Cerebellar nuclear complex (tissue), 1 donor: Measurements from ENCODE around the gene HTRA1.

Experiments
- DNase-seq, 2 experiments: peaks; one replicate each; lab custom pipeline; 2025; lab: John Stamatoyannopoulos, UW

Gene HTRA1

DNA sequence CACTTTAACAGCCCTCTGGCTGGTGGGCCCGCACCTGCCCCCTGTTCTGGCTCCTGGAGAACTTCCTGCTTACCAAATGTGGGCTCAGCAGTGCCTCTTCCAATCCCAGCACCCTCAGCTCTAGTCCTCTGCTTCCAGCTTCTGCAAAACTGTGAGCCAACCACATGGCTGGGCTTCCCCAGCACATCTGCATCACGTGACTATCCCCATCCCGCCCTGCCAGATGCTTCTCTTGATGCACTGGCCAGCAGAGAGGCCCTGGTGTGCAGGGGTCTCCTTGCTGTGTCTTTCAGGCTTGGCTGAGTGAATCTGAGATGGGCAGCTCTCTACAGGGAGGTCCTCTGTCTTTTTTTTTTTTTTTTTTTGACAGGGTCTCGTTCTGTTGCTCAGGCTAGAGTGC lies 55.4 kb downstream of the HTRA1 start:
- no peak for DNase-seq

DNA sequence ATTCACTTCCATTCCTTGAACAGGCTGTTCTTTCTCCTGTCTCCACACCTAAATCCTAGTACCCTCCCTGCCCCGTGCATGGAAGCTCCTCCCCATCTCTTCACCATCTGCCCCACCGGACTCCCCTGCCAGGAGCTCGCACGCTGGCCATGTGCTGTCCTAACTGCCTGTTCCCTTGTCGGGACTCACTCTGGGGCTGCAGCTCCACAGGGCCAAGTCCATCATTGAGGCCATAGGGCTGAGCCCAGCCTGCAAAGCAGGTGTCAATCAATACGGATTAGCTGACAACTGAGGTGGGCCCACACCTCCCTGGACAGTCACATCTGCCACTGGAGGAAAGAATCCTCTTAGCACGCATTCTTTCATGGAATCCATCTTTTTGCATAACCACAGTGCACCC lies 57.8 kb downstream of the HTRA1 start:
- DNase-seq: no peak

DNA sequence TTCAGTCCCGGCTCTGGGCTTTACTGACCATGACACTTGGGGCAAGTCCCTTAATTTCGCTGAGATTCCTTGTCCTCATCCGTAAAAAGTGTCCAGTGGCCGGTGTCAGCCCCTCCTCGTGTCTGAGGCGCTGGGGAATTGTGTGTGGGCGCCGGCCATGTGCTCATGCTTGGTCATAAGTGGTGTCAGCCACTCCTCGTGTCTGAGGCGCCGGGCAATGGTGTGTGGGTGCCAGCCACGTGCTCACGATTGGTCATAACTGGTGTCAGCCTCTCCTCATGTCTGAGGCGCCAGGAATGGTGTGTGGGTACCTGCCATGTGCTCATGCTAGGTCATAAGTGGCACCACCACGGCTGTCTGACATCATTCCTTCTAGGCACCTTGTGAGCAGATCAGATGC lies 58.5 kb downstream of the HTRA1 start:
- DNase-seq: no peak

DNA sequence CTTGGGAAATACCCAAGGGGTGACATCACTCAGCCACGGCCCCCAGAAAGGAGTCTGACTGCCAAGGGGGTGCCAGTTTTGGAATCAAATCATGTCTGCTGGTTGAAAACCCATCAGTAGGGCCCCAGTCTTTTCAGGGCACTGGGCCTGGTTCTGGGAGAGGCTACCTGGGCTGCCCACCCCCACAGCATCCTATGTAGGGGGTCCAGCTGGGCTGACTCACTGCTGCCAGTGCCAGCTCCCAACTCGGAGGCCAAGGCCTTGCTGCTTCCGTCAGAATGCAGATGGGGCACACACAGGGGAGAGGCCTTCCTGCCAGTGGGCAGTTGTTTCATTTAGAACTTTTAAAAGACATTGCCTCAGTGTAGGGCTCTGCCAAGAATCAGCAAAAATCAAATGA lies 59.7 kb downstream of the HTRA1 start:
- DNase-seq: no peak

DNA sequence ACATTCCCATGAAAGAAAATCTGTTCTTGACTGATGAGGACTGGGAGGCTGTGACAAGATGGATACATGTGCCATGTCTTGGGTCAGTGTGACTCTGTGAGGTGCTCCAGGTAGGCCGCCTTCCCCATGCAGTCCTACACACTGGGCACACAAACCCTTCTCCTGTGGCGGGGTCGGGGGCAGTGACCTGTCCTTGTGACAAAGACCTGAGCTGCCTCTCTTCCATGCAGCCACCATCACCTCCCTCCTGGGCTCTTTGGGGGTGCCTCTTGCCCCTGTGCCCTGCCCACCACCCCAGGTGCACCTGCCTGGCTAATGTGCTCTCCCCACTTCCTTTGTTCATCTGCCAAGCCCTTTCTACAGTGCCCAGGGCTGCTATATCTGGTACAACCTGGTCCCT lies 63.5 kb downstream of the HTRA1 start:
- no peak for DNase-seq

DNA sequence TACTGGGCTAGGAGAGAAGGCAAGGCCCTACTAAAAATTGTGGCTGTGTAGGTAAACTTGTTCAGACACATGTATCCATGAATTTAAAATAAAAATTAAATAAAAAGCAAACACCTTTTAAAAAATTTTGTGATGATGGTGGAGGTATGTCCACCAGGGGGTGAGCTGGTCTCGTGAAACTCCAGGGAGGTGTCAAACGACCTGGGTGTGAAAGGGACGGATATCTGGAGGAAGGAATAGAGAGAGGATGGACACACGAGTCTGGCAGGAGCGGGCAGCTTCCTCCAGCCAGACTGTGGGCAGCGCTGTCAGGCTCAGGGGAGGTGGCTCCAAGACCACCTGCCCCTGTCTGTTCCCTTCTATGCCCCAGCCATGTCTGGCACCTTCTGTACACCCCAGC lies 64.4 kb downstream of the HTRA1 start:
- DNase-seq: no peak

DNA sequence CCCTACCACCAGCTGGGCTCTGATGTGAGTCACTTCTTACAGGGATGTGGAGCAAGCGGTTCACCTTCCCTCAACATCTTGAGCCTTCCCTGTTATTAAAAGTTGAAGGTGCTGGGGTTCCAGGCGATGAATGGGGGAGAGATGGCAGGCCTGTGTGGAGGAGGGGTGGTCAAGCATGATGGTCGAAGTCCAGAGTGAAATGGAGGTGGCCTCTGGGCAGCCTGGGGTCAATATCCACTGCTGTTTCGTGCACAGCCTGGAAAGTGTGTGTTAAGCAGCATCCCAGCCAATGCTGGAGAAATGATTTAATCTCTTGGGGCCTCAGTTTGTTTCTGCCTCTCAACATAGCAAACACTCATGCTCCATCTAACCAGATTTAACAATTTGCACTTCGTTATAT lies 65.5 kb downstream of the HTRA1 start:
- DNase-seq: no peak

DNA sequence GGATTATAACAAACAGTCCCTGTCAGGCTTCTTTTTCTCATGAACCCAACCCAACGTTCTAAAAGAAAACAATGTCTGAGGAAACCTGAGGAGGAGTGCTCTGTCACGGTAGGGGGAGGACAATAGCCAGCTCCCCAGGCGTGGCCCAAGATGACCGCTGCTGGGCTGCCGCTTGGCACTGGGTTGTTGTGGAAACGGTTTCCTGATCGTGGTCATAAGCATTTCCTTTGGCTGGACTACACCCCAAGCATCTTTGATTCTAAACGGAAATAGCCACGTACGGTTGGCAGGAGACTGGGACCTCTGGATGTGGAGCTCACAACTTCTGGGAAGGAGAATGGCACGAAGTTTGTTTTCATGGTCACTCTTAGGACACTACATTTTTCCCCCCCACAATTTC lies 68.8 kb downstream of the HTRA1 start:
- no peak for DNase-seq

DNA sequence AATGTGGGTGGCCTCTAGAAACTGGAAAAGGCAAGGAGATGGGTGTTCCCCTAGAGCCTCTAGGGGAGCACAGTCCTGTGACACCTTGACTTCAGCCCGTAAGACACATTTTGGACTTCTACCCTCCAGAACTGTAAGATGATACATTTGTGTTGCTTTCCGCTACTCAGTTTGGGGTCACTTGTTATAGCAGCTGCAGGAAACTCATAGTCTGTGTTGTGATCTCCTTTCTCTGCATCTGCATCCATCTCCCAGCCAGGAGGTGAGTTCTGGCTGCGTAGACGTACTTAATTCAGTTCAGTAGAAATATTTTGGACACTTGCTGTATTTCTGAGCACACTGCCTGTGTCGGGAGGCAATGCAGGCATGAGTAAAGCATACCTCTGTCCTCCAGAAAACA lies 69.9 kb downstream of the HTRA1 start:
- no peak for DNase-seq

DNA sequence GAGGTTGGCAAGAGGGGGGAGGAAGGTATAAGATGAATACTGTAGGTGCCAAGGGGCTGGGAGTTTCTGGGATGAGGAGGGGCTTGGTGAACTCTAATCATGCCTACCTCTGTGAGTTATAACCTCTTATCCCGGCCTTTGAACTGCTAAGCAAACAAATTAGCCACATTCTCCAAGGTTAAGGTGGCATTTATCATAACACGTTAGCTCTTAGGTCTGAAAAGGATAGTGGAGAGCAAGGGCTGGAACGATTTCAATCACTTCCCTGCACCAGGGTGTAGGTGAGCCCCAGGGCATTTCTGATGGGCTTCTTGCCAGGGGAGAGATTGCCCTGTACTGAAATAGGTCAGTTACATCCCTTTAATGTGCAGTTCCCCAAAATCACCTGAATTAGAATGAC lies 70.6 kb downstream of the HTRA1 start:
- DNase-seq: no peak

DNA sequence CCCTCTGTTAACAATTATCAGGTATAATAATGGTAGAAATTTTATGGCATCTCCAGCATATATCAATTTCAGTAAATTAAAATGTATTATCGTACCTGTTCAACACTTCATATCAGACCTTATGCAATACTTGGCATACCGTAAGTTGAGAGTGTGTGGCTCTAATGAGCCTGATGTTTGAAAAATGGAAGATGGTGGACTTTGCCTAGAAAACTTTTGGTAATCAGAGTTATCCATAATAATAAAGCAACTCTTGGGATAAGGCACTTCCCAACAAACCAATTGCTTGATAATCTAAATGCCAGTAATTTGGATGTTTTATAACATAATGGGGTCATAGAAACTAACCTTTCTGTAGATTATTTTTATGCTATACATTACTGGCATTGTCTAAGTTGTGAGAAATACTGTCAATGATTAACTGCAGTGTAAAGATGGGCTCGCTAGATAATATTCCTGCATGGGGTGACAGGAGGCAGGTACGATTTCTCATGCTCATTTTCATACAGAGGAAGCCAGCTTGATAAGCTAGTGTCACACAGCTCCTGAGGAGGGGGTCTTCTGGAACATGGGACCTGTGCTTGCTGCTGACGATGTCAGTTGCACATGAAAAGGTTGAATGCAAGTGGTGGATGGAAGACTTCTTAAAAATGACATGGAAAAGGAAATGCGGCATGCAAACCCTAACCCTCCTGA lies 71.4 kb downstream of the HTRA1 start:
- DNase-seq: no peak

DNA sequence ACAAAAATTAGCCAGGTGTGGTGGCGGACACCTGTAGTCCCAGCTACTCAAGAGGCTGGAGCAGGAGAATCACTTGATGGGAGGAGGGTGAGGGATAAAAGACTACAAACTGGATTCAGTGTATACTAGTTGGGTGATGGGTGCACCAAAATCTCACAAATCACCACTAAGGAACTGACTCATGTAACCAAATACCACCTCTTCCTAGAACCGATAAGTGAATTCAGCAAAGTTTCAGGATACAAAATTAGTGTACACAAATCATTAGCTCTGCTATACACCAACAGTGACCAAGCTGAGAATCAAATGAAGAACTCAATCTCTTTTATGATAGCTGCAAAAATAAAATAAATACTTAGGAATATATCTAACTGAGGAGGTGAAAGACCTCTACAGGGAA lies 76.2 kb downstream of the HTRA1 start:
- DNase-seq: no peak

DNA sequence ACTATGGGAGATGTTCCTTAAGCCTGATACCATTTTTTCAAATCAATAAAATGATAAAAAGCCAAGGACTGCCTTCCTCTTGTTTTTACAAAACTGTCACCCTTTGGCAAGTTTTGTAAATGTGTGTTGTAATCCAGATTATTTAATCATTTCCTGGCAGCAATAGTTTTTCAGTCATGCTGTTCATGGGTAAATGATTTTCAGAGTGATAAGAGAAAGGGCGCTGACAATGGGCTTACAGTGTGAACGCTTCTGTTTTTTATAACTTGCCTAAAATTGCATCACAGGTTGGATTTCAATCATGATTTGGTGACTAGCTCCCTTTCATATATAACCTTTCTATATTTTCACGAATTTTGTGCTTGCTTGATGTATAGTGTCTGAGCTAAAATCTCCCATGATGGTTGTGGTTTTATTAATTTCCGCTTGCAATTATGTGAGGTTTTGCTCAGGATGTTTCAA lies 80.2 kb downstream of the HTRA1 start:
- DNase-seq: no peak

DNA sequence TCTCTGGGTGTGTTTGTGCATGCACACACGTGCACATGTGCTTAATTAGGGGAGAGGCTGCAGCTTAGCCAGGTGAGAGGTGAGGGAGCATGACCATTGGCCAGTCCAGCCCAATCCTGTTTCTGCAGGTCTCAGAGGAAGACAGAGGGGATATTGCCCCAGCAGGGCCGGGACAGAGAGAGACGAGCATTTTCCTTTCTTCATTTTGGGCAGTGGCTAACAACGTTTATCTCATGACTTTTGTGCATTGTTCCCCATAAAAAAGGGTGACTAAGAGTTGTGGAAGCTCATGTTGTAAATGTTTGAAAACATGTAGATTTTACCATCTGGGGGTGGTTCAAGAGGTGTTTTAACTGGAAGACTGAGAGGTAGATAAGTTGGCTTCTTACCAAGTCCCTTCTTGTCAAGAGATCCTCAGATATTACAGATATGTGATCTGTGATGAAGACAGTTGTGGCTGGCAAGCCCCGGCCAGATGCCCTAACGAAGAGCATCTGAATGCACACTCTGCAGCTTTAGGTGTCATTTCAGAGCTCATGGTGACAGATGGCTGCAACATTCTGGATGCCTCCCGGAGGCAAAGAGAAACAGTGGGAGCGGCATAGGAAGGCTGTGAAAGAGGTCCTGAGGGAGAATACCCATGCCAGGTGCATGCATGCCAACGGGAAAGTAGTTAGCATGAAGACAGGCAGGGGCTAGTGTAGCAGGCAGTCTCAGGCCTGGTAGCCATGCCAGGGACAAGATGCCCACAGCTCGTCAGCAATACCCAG lies 82.5 kb downstream of the HTRA1 start:
- no peak for DNase-seq

DNA sequence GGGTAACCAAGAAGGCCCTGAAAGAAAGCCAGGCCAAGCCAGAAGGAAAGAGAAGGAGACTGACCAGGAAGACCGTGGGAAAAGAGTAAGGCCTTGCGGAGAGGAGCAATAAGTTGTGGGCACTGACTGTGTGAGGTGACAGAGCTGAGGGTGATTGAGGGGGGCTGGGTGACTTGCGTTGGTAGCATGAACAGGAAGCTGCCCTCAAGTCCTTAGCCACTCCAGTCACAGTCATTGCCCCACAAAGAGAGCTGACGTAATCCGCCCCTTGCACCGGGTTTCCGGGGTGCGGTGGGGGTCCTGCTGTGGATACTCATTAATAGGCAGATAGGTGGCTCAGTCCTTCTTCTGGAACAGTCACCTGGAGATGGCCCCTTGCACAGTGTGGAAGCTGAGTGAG lies 83.1 kb downstream of the HTRA1 start:
- DNase-seq: no peak

DNA sequence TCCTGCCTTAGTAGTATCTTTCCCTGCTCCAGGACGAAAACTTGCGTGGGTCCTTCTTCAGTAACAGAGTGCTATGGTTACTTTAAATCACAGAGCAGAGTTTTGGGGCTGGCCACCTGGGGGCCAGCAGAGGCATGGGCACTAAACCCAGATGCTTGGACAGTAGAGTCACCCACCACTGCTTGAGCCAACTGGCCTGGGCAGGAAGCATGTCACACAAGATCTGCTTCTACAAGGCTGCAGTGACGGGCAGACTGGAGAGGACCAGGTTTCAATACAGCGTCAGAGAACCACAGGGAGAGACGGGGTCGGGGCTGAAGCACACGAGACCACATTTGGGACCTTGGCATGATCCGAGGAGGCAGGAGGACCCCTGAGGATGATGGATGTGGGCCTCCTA lies 84.9 kb downstream of the HTRA1 start:
- DNase-seq: no peak

DNA sequence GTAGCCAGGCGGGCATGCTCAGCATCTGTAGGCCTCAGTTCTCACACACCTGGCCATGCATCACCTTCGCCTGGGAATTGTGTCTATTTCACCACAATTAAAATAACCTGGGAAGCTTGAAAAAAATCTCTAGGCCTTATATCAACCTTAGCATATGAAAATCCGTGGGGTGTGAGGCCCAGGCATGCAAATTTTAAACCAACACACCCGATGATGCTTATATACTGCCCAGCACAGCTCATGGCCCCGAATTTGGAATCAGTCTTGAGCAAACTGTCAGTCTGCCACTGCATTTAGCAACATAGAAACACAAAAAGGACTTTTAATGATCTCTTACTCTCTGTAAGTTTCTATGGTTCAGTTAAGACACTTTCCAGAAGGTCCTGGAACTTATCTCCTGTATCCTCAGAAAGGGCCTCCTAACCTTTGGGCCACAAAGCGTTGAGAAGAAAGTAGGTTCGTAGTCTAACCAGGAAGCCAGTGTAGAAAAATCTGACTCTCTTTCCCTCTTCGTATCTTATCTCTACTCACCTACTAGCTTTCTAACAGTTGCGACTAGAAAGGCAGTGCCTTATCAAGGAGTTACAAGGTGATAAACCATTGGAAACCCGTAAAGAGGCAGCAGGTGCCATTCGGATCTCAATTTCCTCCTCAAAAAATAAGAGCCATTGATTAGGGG lies 87.2 kb downstream of the HTRA1 start:
- no peak for DNase-seq

DNA sequence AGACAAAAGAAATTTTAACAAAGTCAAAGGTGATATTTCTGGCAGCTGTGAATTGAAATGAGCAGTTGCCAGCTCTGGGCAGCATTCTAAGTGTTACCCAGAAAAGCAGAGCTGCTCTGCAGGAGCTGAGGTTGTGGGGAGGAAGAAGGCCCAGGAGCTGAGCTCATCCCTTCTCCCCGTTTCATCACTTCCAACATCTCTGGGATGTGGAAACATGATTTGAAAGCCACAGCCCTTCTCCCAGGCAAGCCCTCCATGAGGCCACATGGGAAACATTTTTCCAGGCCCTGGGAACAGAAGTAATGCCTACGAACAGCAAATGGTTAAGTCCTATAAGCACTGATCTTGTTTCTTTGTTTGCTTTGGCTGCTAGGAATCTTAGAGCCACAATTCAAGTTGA lies 88.3 kb downstream of the HTRA1 start:
- DNase-seq: no peak

DNA sequence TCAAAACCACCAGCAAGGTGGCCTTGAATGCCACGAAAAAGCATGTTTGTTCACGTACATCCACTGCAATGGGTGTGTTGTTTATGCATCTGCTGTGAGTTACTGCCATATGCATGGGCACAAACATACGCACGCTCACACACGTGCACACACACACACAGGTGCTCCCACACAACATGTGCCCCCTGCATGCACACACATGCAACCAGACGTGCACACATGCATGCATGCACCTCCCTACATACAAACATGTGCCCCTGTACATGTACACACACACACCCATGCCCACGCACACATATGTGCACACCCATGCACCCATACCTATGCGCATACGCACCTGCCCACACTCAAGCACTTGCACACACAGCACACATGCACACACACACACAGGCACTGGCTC lies 89.1 kb downstream of the HTRA1 start:
- DNase-seq: no peak

DNA sequence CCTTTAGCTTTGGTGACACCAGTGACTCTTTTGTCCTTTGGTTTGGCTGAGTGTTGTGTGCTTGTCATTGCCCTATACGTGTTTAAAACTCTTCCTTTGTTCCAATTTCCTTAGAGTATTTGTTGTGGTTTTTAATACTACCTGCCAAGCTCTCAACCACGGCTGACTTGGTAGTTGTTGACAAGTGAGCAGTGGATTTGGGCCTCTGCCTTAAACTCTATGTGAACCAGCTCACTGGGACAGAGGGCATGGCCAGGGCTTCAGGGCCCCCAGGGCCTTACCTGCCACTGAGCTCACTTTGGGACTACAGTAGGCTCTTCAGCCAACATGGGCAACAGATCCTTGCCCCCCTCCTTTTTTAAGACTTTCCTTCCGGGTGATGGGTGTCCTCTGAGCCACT lies 89.6 kb downstream of the HTRA1 start:
- no peak for DNase-seq

DNA sequence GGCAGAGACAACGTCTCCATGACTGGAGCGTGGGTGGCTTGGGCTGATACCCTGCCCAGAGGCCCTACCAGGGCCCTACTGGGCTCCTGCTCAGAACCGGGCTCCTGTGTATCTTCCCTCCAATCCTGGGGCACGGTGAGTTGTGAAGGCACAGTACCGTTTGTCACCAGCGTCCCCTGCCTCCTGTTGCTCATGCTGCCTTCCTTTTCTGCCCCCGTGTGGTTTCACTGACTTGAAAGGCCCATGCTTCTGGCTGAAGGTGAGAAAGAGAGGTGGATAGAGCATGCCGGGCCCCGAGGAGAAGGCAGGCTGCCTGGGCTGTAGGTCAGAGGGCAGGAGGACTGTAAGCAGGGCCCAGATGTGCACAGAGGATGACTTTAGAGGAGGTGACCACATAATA lies 90.1 kb downstream of the HTRA1 start:
- DNase-seq: no peak

DNA sequence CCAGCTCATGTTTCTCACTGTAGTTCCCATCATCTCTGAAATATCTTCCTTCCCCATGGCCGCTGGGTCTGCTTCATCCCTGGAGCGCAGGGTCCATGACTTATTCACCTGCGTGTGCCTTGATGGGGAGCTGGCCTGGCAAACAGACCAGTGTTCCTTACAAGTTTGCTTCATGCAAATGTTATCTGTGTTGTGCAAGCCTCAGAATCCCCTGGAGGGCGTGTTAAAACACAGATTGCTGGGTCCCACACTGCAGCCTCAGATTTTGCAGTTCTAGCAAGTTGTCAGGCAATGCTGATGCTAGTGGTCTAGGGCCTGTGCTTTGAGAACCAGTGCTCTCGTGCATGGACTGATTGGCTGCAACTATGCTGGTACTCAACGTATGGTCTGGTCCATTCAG lies 92.0 kb downstream of the HTRA1 start:
- no peak for DNase-seq
